OCI-LY7 (cell line): Measurements from ENCODE around the gene FNDC10. TPM values are rescaled to one million over a fixed set of nuclear protein-coding genes. Genes with fewer than 3 reads are reported as not detected.

ENCODE experiments used
- BruUV-seq: library from RNA; stranded (reverse); fragments of 400-500 nt; replicated peaks from 2 replicates; lab custom pipeline; 2021; lab: Mats Ljungman, UMichigan
- CTCF ChIA-PET: fragments of 300-600 bp; sonication (Branson Sonifier 250); formaldehyde crosslinking; loops from one replicate; lab custom pipeline; 2022; ENCODE audit warnings: antibody characterized with exemption; ENCODE audit not compliant: unreplicated experiment; lab: Charles Lee
- POLR2A ChIA-PET: fragments of 300-600 bp; sonication (Branson Sonifier 250); formaldehyde crosslinking; loops from one replicate; lab custom pipeline; 2022; ENCODE audit warnings: antibody characterized with exemption; lab: Charles Lee
- DNase-seq: peaks from one replicate; pipeline ENCODE4 v3.0.0-alpha.2; 2015; ENCODE audit warnings: low spot score
- H2AFZ ChIP-seq: fragments of 200-600 bp; sonication (generic), shearing (Covaris generic); 2 replicates; pipeline ENCODE4 v1.6.1; 2014; ENCODE audit warnings: mild to moderate bottlenecking, antibody characterized with exemption, low read length, moderate library complexity
- H3K27ac ChIP-seq: fragments of 200-600 bp; sonication (generic); 2 replicates; pipeline ENCODE4 v1.5.1; 2014; ENCODE audit warnings: mixed run types, low read depth, mild to moderate bottlenecking, moderate library complexity, low read length, inconsistent platforms; ENCODE audit not compliant: poor library complexity, severe bottlenecking
- H3K36me3 ChIP-seq: fragments of 200-600 bp; sonication (generic); 2 replicates; pipeline ENCODE4 v1.6.1; 2014; ENCODE audit warnings: mild to moderate bottlenecking, antibody characterized with exemption, low read length, moderate library complexity, mixed read lengths; ENCODE audit not compliant: insufficient read depth
- H3K4me1 ChIP-seq: fragments of 200-600 bp; sonication (generic); 2 replicates; pipeline ENCODE4 v1.5.1; 2014; ENCODE audit warnings: mild to moderate bottlenecking, low read length; ENCODE audit not compliant: insufficient read depth, poor library complexity, severe bottlenecking
- H3K4me2 ChIP-seq: fragments of 200-600 bp; sonication (generic); 2 replicates; pipeline ENCODE4 v1.6.1; 2014; ENCODE audit warnings: mild to moderate bottlenecking, low read length
- H3K4me3 ChIP-seq: fragments of 200-600 bp; sonication (generic); 2 replicates; pipeline ENCODE4 v1.5.1; 2014; ENCODE audit warnings: mild to moderate bottlenecking, low read depth, low read length; ENCODE audit not compliant: poor library complexity, severe bottlenecking
- H3K79me2 ChIP-seq: fragments of 200-600 bp; sonication (generic); 2 replicates; pipeline ENCODE4 v1.6.1; 2016; ENCODE audit warnings: low read depth, mild to moderate bottlenecking, low read length, moderate library complexity, mixed read lengths; ENCODE audit not compliant: insufficient read depth
- H3K9me2 ChIP-seq: fragments of 200-600 bp; sonication (generic); 2 replicates; pipeline ENCODE4 v1.6.1; 2016; ENCODE audit warnings: mild to moderate bottlenecking, low read length, mixed read lengths; ENCODE audit not compliant: insufficient read depth
- H3K9me3 ChIP-seq: fragments of 200-600 bp; sonication (generic); 2 replicates; pipeline ENCODE4 v1.6.1; 2014; ENCODE audit warnings: mild to moderate bottlenecking, mixed run types, low read length, mixed read lengths
- H4K20me1 ChIP-seq: fragments of 200-600 bp; sonication (generic); 2 replicates; pipeline ENCODE4 v1.6.1; 2014; ENCODE audit warnings: mild to moderate bottlenecking, antibody characterized with exemption, low read length, moderate library complexity, mixed read lengths; ENCODE audit not compliant: insufficient read depth
- CTCF ChIP-seq: fragments of 200-600 bp; sonication (generic); conservative IDR thresholded peaks from 2 replicates; pipeline ENCODE4 v1.5.1; 2014; ENCODE audit warnings: mild to moderate bottlenecking, antibody characterized with exemption, low read length, moderate library complexity, mixed read lengths
- EZH2phosphoT487 ChIP-seq: fragments of 200-600 bp; sonication (generic); IDR thresholded peaks from 2 replicates; pipeline ENCODE4 v1.6.1; 2018; ENCODE audit warnings: low read depth, borderline replicate concordance, mild to moderate bottlenecking, mixed run types, antibody characterized with exemption, low read length, moderate library complexity, mixed read lengths
- intact Hi-C: fragments of 100-400 bp; cut with micrococcal nuclease; formaldehyde crosslinking; loops from one replicate; pipeline ENCODE4 v1.10.0; 2022; ENCODE audit not compliant: unreplicated experiment
- total RNA-seq, 2 experiments: library from RNA; depleted of rRNA in 1 of 2; stranded (reverse); fragments of >200 nt in 1 of 2; shearing (Covaris generic) in 1 of 2; gene quantifications; 2 replicates each; pipeline ENCODE4 v1.2.3, GENCODE V29; 2014 to 2022

FNDC10 gene
- total RNA-seq, 2 experiments from 2014 or later: 1.3 to 2.7 TPM

- CTCF ChIA-PET: no interaction called here
- H3K79me2 ChIP-seq: no peaks in the 10 kb centered on the region
- H3K36me3 ChIP-seq: peaks cover 23% of the 10 kb centered on the region; the same call in 1 of the 2 replicates
- no peak overlapping the region for H2AFZ ChIP-seq
- no peaks in the 10 kb centered on the region for H3K4me1 ChIP-seq
- H3K9me3 ChIP-seq: no peaks in the 10 kb centered on the region
- no peak overlapping the region for H3K27ac ChIP-seq
- no peak overlapping the region for H3K4me3 ChIP-seq
- no peak for TF ChIP-seq CTCF
- no peak for TF ChIP-seq EZH2phosphoT487
- POLR2A ChIA-PET: no interaction called here
- BruUV-seq: no TSS peak
- H3K4me2 ChIP-seq: no peak overlapping the region
- no peak for DNase-seq
- intact Hi-C loops: no loop called here
- no peaks in the 10 kb centered on the region for H3K9me2 ChIP-seq
- H4K20me1 ChIP-seq: no peaks in the 10 kb centered on the region
Observed at GRCh38 chr1:1550087-1550486, 49.8 kb downstream of the FNDC10 start.

- Histone ChIP-seq H3K36me3 (peaks cover 31% of the 10 kb centered on the region; the same call in 1 of the 2 replicates), H3K4me2 (no peak overlapping the region), H2AFZ (no peak overlapping the region), H4K20me1 (no peaks in the 10 kb centered on the region), H3K4me1 (no peaks in the 10 kb centered on the region), H3K79me2 (no peaks in the 10 kb centered on the region), H3K9me2 (no peaks in the 10 kb centered on the region), H3K9me3 (no peaks in the 10 kb centered on the region), H3K27ac (no peak overlapping the region), H3K4me3 (no peak overlapping the region)
- CTCF ChIA-PET: no interaction called here
- no peak for DNase-seq
- intact Hi-C loops: no loop called here
- TF ChIP-seq CTCF: no peak
- TF ChIP-seq EZH2phosphoT487: no peak
- no TSS peak for BruUV-seq
- POLR2A ChIA-PET: interaction anchor here (0.7 kb wide), 1 partner anchor 12 kb away, joined by 3 read pairs; no protein-coding TSS in a partner anchor
Observed at GRCh38 chr1:1548591-1548990, 51.3 kb downstream of the FNDC10 start.

Other genes with a start within 250 kb of the FNDC10 start
- gene MXRA8, start 241.6 kb downstream of the FNDC10 start, total RNA-seq (2014; rRNA removed; shearing (Covaris generic)): not detected in 2 replicates
- not detected in 2 replicates for gene MXRA8, start 241.6 kb downstream of the FNDC10 start, total RNA-seq (2022)
- 156 and 163 TPM in 2 replicates for gene AURKAIP1, start 224.9 kb downstream of the FNDC10 start, total RNA-seq (2014; rRNA removed; shearing (Covaris generic))
- gene AURKAIP1, start 224.9 kb downstream of the FNDC10 start, total RNA-seq (2022): 145 and 172 TPM in 2 replicates
- gene CCNL2, start 200.8 kb downstream of the FNDC10 start, total RNA-seq (2014; rRNA removed; shearing (Covaris generic)): 297 and 307 TPM in 2 replicates
- gene CCNL2, start 200.8 kb downstream of the FNDC10 start, total RNA-seq (2022): 213 and 238 TPM in 2 replicates
- 165 and 196 TPM in 2 replicates for gene MRPL20, start 192.8 kb downstream of the FNDC10 start, total RNA-seq (2014; rRNA removed; shearing (Covaris generic))
- gene MRPL20, start 192.8 kb downstream of the FNDC10 start, total RNA-seq (2022): 116 and 143 TPM in 2 replicates
- gene ANKRD65, start 178.9 kb downstream of the FNDC10 start, total RNA-seq (2014; rRNA removed; shearing (Covaris generic)): not detected in 2 replicates
- gene ANKRD65, start 178.9 kb downstream of the FNDC10 start, total RNA-seq (2022): not detected in 2 replicates
- not detected in 2 replicates for gene VWA1, start 164.4 kb downstream of the FNDC10 start, total RNA-seq (2014; rRNA removed; shearing (Covaris generic))
- not detected in 2 replicates for gene VWA1, start 164.4 kb downstream of the FNDC10 start, total RNA-seq (2022)
- 1.6 TPM in 1 of 2 replicates, not detected in the other for gene ATAD3C, start 150.4 kb downstream of the FNDC10 start, total RNA-seq (2014; rRNA removed; shearing (Covaris generic))
- gene ATAD3C, start 150.4 kb downstream of the FNDC10 start, total RNA-seq (2022): 2.1 and 3.0 TPM in 2 replicates
- 43.8 and 54.9 TPM in 2 replicates for gene ATAD3B, start 128.4 kb downstream of the FNDC10 start, total RNA-seq (2014; rRNA removed; shearing (Covaris generic))
- gene ATAD3B, start 128.4 kb downstream of the FNDC10 start, total RNA-seq (2022): 54.3 and 62.4 TPM in 2 replicates
- 79.9 and 81.9 TPM in 2 replicates for gene ATAD3A, start 88.0 kb downstream of the FNDC10 start, total RNA-seq (2014; rRNA removed; shearing (Covaris generic))
- 83.3 and 88.6 TPM in 2 replicates for gene ATAD3A, start 88.0 kb downstream of the FNDC10 start, total RNA-seq (2022)
- gene TMEM240, start 59.5 kb downstream of the FNDC10 start, total RNA-seq (2014; rRNA removed; shearing (Covaris generic)): 0.64 and 0.76 TPM in 2 replicates
- gene TMEM240, start 59.5 kb downstream of the FNDC10 start, total RNA-seq (2022): 2.1 and 2.7 TPM in 2 replicates
- gene SSU72, start 25.3 kb downstream of the FNDC10 start, total RNA-seq (2014; rRNA removed; shearing (Covaris generic)): 97.7 and 101 TPM in 2 replicates
- 141 and 149 TPM in 2 replicates for gene SSU72, start 25.3 kb downstream of the FNDC10 start, total RNA-seq (2022)
- 46.4 and 64.9 TPM in 2 replicates for gene MIB2, start 15.4 kb upstream of the FNDC10 start, total RNA-seq (2014; rRNA removed; shearing (Covaris generic))
- gene MIB2, start 15.4 kb upstream of the FNDC10 start, total RNA-seq (2022): 54.0 and 55.3 TPM in 2 replicates
- 1.3 and 2.2 TPM in 2 replicates for gene MMP23B, start 32.0 kb upstream of the FNDC10 start, total RNA-seq (2014; rRNA removed; shearing (Covaris generic))
- 7.6 and 8.7 TPM in 2 replicates for gene MMP23B, start 32.0 kb upstream of the FNDC10 start, total RNA-seq (2022)
- gene CDK11B, start 58.9 kb upstream of the FNDC10 start, total RNA-seq (2014; rRNA removed; shearing (Covaris generic)): 21.6 and 24.0 TPM in 2 replicates
- 44.2 and 51.5 TPM in 2 replicates for gene CDK11B, start 58.9 kb upstream of the FNDC10 start, total RNA-seq (2022)
- gene SLC35E2B, start 92.7 kb upstream of the FNDC10 start, total RNA-seq (2014; rRNA removed; shearing (Covaris generic)): 24.2 and 26.6 TPM in 2 replicates
- 58.9 and 61.2 TPM in 2 replicates for gene SLC35E2B, start 92.7 kb upstream of the FNDC10 start, total RNA-seq (2022)
- gene CDK11A, start 124.2 kb upstream of the FNDC10 start, total RNA-seq (2014; rRNA removed; shearing (Covaris generic)): 50.9 and 66.1 TPM in 2 replicates
- gene CDK11A, start 124.2 kb upstream of the FNDC10 start, total RNA-seq (2022): 90.5 and 92.1 TPM in 2 replicates
- gene NADK, start 178.3 kb upstream of the FNDC10 start, total RNA-seq (2014; rRNA removed; shearing (Covaris generic)): 144 and 156 TPM in 2 replicates
- 173 and 184 TPM in 2 replicates for gene NADK, start 178.3 kb upstream of the FNDC10 start, total RNA-seq (2022)